ENCODE data around the gene TRIM39. TPM values are rescaled to one million over a fixed set of nuclear protein-coding genes. Genes with fewer than 3 reads are reported as not detected.

Gene TRIM39
- total and polyA plus RNA-seq, 9 of the 15 experiments (the other 6 are each of a cell fraction or from before 2014, with no cell fraction given): 5.6 to 17.7 (median 12.8) TPM

GRCh38 chr6:30348957-30349356 lies 22.2 kb downstream of the TRIM39 start:
- Histone ChIP-seq H3K4me1 (replicated peaks in 1 of 2; ENCODE audit: control insufficient read depth in 2 of 2, insufficient read depth in 2 of 2, low read length in 2 of 2) (peaks cover 14 to 21% of the 10 kb centered on the region in 2 experiments; a peak in 4 of 5 replicates), H3K9ac (ENCODE audit: insufficient read depth in 1 of 2, low read depth in 2 of 2, low read length in 2 of 2) (no peak overlapping the region), H3K4me2 (ENCODE audit: insufficient read depth, low read length) (no peak overlapping the region), H3K36me3 (ENCODE audit: control insufficient read depth, insufficient read depth, low read length) (peaks cover 18% of the 10 kb centered on the region), H3K9me3 (replicated peaks; ENCODE audit: control insufficient read depth, insufficient read depth, low read depth, low read length) (no peaks in the 10 kb centered on the region), H4K20me1 (replicated peaks; ENCODE audit: control insufficient read depth, insufficient read depth, low read length) (no peaks in the 10 kb centered on the region), H3K9me1 (ENCODE audit: control insufficient read depth, insufficient read depth, low read length) (no peaks in the 10 kb centered on the region), H3K27ac (ENCODE audit: extremely low read depth, low read depth, low read length) (no peak overlapping the region), H3K79me2 (ENCODE audit: control insufficient read depth, insufficient read depth, low read length) (peaks cover 16% of the 10 kb centered on the region), H2AFZ (ENCODE audit: low read depth, low read length) (no peak overlapping the region), H3K4me3 (no peak overlapping the region), H3K27me3 (ENCODE audit: control insufficient read depth in 2 of 2, insufficient read depth in 2 of 2, low read length in 2 of 2) (no peaks in the 10 kb centered on the region)
- BruUV-seq (replicated peaks): no TSS peak
- no peak for FAIRE-seq
- ChIA-PET POLR2A (interaction anchor here (0.8 to 1.8 kb wide), 2 partner anchors 11 to 22 kb away, joined by 3 to 9 read pairs; partner anchors contain the start of gene TRIM39), CTCF (ENCODE audit: low intra/inter-chr PET ratio) (no interaction called here)
- no peak for TF ChIP-seq NR3C1 (CRISPR knock-in tag; IDR thresholded peaks at IDR 0.05)
- TF ChIP-seq SPI1 (IDR thresholded peaks at IDR 0.05; ENCODE audit: borderline replicate concordance, low read depth, low read length): peak; percentile 35; the same call in 1 of the 2 replicates
- TF ChIP-seq BHLHE40 (IDR thresholded peaks at IDR 0.05; ENCODE audit: low read length): no peak
- WGBS (ENCODE audit: insufficient coverage, low coverage, missing lambda C conversion rate): 18% methylated on average over 3 of the region's 3 CpGs
- ATAC-seq: no peak
- DNase-seq (ENCODE audit: extremely low read depth in 1 of 4, low spot score in 3 of 4): no peak
- in situ Hi-C loops (cut with MboI): no loop called here
- intact Hi-C loops (cut with micrococcal nuclease): loop anchor here (10.0 kb wide), 1 partner anchor 284 kb away; the partner anchor contains the start of genes POLR1H and PPP1R11

- Histone ChIP-seq H3K4me1 (replicated peaks in 1 of 2; ENCODE audit: control insufficient read depth in 2 of 2, insufficient read depth in 2 of 2, low read length in 2 of 2) (peaks cover 8 to 15% of the 10 kb centered on the region in 2 experiments; a peak in 4 of 5 replicates), H3K9me3 (replicated peaks; ENCODE audit: control insufficient read depth, insufficient read depth, low read depth, low read length) (no peaks in the 10 kb centered on the region), H3K9me1 (ENCODE audit: control insufficient read depth, insufficient read depth, low read length) (no peaks in the 10 kb centered on the region), H3K4me2 (ENCODE audit: insufficient read depth, low read length) (no peak overlapping the region), H3K79me2 (ENCODE audit: control insufficient read depth, insufficient read depth, low read length) (peaks cover 16% of the 10 kb centered on the region), H2AFZ (ENCODE audit: low read depth, low read length) (no peak overlapping the region), H3K4me3 (no peak overlapping the region), H3K27ac (ENCODE audit: extremely low read depth, low read depth, low read length) (no peak overlapping the region), H3K9ac (ENCODE audit: insufficient read depth in 1 of 2, low read depth in 2 of 2, low read length in 2 of 2) (no peak overlapping the region), H3K36me3 (ENCODE audit: control insufficient read depth, insufficient read depth, low read length) (peaks cover 18% of the 10 kb centered on the region), H3K27me3 (ENCODE audit: control insufficient read depth in 2 of 2, insufficient read depth in 2 of 2, low read length in 2 of 2) (no peaks in the 10 kb centered on the region), H4K20me1 (replicated peaks; ENCODE audit: control insufficient read depth, insufficient read depth, low read length) (no peaks in the 10 kb centered on the region)
- DNase-seq (ENCODE audit: extremely low read depth in 1 of 4, low spot score in 3 of 4) (no peak), ATAC-seq (no peak), FAIRE-seq (no peak)
- no TSS peak for BruUV-seq (replicated peaks)
- ChIA-PET POLR2A (no interaction called here), CTCF (ENCODE audit: low intra/inter-chr PET ratio) (no interaction called here)
- intact Hi-C loops (cut with micrococcal nuclease) (loop anchor here (10.0 kb wide), 1 partner anchor 285 kb away; the partner anchor contains the start of genes POLR1H and PPP1R11), in situ Hi-C loops (cut with MboI) (no loop called here)
- 23% methylated on average over 3 of the region's 3 CpGs for WGBS (ENCODE audit: insufficient coverage, low coverage, missing lambda C conversion rate)
- TF ChIP-seq HSF4 (CRISPR knock-in tag; IDR thresholded peaks at IDR 0.05; ENCODE audit: borderline replicate concordance) (no peak), DIDO1 (tag; IDR thresholded peaks at IDR 0.05; ENCODE audit: low read depth) (no peak), PREB (CRISPR knock-in tag; IDR thresholded peaks at IDR 0.05) (no peak), GTF3C2 (IDR thresholded peaks at IDR 0.05; ENCODE audit: borderline replicate concordance, extremely low read depth, insufficient read length) (no peak), SPI1 (IDR thresholded peaks at IDR 0.05; ENCODE audit: borderline replicate concordance, low read depth, low read length) (0 out of 2 replicates have a peak, but pooled peaks have one; percentile 2)
These were observed 22.9 kb downstream of the TRIM39 start for GRCh38 chr6:30349421-30350177.
